Fibroblast of skin of back (primary cell): Measurements from ENCODE around the gene IFI44L.

Source experiments
- DNase-seq: peaks from one replicate; pipeline ENCODE4 v3.0.0-alpha.2; 2013

Gene IFI44L

GRCh38 chr1:78645723-78646122 is 25.5 kb downstream of the IFI44L start:
- no peak for DNase-seq

- no peak for DNase-seq
Measured at GRCh38 chr1:78647238-78647637, 27.0 kb downstream of the IFI44L start.

DNA sequence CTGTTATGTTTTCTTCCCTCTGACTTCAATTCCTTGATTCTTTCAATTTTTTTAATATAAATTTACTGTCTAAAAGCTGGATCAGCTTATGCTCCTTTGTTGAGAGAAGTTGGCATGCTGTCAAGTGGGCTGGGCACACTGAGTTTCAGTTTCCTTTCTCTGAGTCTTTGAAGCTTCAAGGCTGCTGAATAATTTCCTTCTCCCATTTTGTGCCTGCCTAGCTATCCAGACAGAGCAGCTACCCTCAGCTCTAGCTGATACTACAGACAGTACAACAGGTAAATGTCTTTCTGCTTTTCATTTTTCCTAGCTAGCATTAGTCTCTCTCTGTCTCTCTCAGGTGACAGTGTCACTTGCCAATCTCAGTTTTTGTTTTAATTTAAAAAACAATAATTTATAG is 29.4 kb downstream of the IFI44L start, which contains the start of gene IFI44:
Gene IFI44, plus strand, starts transcription at position 204 of the 400 bp plus-strand sequence. CDS start 365 bp downstream, outside the sequence.
- peak; percentile 74 for DNase-seq

GRCh38 chr1:78650114-78650660 is 29.9 kb downstream of the IFI44L start:
- no peak for DNase-seq

DNA sequence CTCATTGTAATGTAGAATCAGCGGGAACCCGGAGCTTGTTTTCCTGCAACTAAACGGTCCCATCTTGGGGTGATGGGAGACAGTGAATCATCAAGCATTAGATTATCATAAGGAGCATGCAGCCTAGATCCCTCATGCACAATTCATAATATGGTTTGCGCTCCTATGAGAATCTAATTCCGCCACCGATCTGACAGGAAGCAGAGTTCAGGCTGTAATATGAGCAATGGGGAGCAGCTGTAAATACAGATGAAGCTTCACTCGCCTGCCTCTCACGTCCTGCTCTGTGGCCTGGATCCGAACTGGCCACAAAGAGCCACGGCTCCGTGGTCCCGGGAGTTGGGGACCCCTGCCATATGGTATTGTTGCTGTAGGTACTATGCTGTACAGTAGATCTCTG is 31.0 kb downstream of the IFI44L start:
- DNase-seq, result peak; percentile 38

GRCh38 chr1:78652019-78652560 is 31.8 kb downstream of the IFI44L start:
- no peak for DNase-seq

DNA sequence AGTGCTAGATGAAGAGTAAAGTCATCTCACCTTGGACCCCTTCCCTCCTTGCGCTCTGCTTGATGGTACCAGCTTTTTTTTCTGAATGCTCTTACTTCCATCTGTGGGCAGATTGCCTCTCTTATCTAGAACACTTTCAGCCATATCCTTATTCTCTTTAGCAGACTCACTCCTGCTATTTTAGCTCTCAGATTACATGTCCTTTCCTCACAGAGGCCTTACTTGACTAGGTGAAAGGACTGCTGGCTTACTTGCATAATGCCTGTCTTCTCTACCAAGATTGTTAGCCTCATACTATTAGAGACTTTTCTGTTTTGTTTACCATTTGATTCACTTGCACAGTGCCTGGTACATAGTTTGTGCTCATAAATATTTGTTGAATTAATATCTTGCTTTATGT is 38.7 kb downstream of the IFI44L start:
- DNase-seq, result no peak

GRCh38 chr1:78663923-78664322 is 43.7 kb downstream of the IFI44L start:
- DNase-seq, result no peak

- DNase-seq, result no peak
Measured at GRCh38 chr1:78664763-78665162, 44.5 kb downstream of the IFI44L start.

DNA sequence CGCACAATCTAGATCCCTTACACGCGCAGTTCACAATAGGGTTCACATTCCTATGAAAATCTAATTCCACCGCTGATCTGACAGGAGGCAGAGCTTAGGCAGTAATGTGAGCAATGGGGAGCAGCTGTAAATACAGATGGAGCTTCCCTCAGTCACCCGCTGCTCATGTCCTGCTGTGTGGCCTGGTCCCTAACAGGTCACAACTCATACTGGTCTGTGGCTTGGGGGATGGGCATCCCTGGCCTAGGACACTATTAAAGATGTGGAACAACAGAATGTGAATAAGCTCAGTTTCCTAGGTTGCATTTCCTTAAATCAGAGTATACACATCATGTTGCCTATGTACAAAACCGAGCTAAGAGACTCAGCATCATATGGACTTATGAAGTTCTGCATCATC is 45.6 kb downstream of the IFI44L start:
- DNase-seq, result no peak

DNA sequence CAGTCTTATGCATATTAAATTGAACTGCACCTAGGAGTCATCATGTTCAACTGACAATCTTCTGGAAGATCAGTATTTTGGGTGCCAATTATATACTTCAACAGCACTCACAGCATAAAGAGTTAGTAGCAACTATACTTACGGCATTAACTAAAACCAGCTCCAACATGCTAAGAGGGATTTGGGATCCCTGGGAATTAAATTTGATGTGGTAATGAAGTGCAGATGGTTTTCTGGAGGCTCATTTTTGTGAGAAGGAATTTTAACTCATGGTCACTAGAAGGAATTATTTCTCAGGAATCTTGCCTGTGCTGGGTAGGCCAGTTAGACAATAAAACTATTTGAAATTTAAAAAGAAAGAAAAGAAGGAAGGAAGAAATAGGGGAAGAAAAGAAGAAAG is 47.7 kb downstream of the IFI44L start:
- no peak for DNase-seq

DNA sequence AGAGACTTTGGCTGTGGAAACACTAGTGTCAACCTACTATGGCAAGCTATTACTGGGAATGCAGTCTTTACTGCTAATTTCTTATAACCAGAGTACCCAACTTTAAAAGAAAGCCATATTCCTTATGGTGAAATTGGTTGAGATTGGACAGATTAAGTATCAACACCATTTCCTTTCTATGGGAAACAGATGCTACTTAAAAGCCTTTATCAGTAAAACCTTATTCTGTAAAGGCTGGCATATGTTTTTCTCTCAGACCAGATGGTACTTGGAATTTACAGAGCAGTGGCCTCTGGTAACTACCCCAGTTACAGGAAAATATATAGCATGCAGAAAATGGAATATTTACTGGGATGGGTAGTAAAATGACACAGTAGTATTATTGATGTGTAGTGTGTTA is 48.2 kb downstream of the IFI44L start:
- no peak for DNase-seq

DNA sequence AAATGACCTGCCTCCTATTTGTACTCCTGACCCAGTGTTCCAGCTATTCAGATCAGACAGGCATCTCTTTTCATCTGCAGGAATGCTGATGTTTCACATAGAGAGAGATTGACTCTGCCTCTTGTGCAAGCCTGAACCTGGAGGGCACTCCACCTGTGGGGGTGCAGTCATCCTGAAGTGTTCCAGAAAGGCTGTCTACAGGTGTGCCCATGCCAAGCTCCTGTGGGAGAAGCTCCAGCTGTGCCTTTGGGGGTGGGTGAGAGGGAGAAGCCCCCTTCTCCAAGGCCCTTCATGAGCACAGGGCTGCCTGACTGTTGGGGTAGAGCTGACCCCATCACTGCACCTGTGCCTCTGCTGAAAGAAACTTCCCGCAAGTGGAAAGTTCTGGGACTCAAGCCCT is 52.2 kb downstream of the IFI44L start:
- no peak for DNase-seq

DNA sequence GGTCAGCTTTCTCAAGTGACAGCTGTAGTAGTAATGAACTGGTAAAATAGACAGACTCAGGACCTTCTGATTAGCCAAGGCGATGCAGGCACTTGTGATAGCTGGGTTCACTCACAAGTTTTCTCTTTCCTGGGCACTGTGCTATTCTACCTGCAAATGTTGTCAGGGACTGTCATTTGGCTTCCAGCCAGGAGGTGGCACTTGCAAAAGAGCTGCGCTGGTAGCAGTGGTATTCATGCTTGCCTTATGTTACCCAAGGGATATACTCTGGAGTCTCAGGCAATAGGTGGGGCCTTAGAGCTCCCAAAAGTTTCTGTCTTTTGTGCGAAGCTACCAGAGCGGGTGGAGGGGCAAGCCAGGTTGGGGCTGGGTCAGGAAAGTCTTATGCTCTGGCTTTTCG is 52.9 kb downstream of the IFI44L start:
- no peak for DNase-seq

- peak; percentile 65 for DNase-seq
Measured at GRCh38 chr1:78676347-78676982, 56.2 kb downstream of the IFI44L start.

DNA sequence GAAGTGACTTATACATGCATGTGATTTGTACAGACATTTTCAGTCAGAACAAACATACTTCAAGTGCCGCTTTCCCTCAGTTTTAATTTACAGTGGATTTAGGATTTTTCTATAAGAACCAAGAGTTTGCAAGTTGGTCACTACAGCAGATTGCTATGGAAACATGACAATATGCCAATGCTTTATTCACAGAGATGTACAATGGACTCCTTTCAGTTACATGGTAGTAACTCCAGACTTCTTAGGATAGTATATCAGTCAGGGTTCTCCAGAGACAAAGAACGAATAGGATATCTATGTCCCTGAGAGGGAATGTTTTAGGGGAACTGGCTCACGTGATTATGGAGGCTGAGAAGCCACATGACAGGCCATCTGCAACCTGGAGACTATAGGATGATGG is 56.7 kb downstream of the IFI44L start:
- no peak for DNase-seq

DNA sequence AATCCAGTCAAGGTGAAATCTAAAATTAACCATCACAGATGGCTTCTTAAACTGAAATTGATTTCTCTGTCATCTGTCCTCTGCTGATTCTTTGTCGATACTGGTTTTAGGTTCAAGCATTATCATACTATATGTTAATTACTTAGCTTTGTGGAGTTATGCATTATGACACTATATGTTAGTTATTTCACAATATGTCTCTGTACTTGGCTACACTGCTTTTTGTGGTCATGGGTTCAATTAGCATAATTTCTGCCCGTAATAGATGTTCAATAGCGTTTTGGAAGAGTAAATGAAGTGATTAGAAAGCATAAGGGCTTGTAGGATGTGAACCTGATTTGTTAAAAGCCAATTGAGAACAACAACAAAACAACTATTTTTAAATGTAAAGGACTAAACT is 57.5 kb downstream of the IFI44L start:
- DNase-seq, result no peak

GRCh38 chr1:78678324-78678723 is 58.1 kb downstream of the IFI44L start:
- no peak for DNase-seq

DNA sequence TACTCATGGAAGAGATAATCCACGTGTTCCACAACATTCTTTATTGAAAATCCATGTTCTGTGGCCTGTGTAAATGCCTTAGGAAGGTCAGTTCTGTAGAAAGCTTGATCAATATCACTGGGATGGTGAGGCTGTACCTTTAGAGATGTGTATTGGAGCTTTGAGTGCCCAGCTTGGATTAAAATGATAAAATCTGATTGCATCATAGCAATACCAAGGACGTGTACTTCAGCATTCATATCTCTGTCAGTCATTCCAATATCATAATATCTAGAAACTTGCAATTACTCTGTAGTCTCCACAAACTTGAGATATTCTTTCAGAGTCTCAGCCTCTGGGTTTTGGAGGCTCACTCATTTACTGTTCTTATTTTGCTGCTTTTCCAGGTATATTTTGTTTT is 61.0 kb downstream of the IFI44L start:
- no peak for DNase-seq

DNA sequence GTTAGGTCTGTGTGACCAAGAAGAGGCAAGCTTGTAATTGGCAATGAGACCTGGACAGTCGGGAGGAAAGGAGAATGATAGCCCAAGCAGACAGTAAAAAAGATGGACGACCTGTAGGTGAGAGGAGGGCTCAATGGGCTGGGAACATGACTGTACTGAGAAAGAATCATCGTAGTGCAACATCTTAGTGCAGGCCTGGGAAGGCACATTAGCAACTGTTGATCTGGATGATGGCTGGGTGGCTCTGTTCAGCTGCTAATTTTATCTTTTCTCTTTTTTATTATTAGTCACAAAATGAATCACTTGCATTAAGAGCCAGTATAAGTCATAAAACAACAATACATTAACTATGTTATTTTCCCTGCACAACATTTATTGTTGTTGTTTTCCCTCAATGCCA is 62.2 kb downstream of the IFI44L start:
- DNase-seq, result no peak

DNA sequence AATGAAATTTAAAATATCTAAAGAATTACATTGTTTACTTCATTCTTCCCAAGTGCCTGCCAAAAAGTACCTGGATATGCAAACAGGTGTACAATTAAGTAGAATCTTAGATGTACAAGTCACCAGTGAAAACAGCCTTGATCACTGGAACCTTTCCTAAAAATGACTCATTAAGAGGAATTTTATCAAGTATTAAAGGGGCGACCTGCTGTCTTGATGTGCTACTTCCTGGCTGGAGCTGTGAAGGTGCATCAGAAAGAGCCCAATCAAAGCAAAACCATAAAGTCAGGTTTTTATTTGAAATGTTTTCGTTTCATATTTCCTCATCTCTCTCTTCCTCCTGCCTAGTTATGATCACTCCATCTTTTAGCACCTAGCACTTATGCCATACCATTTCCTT is 62.8 kb downstream of the IFI44L start:
- no peak for DNase-seq

GRCh38 chr1:78687315-78687714 is 67.1 kb downstream of the IFI44L start:
- no peak for DNase-seq

DNA sequence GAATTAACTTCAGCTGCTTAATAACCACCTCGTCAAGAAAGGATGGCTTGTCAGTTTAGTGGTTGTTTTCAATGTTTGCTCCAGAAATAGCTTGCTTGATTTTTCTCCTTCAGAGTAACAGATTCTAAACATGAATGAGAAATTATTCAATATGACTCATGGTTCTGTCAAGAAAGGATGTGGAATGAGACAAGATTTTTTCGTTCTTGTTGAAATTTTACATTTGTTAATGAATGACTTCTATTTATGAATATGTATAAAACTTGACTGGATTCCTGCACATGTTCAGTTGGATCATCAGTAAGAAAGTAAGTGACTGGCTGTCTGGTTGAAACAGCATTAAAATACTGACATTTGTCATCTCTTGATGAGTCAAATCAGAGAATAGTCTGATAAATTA is 67.7 kb downstream of the IFI44L start:
- DNase-seq, result peak; percentile 56

DNA sequence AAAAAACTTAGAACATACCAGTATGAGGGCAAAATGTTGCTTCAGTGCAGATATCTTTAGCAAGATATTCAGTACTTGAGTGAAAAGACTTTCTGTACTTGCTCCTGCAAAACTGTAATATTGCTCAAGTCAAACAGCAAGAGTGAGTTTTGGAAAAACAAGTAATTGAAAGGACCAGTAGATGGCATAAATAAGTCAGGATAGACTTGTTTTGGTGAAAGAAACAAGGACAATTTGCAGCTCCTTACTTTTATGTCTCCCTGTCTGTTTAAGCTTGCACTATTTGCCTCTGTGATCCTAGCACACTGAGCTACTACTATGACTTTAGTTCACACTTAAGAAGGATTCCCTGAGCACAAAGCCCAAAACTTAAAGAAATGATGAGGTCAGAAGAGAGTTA is 68.4 kb downstream of the IFI44L start:
- peak; percentile 50 for DNase-seq

DNA sequence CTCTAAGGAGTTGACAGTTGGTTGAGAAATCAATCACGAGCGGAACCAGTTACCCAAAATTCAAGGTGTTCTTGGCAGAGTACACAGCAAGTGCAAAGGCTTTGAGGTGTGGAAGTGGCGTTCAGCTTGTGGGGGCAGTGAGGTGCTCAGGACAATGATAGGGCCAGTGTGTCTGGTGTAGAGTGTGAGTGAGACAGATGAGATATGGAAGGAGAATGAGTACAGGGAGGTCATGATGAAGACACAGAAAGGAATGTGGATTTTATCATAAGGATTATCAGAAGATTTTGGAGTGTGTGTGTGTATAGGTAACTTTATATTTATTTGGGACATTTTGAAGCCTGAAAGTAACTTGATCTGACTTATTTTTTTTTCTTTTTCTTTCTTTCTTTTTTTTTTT is 70.3 kb downstream of the IFI44L start:
- no peak for DNase-seq
